HEK293 (cell line): ENCODE results near the gene GRHL3.

Source experiments
- CTCF ChIA-PET: fragments of 350-600 bp; formaldehyde crosslinking; extraction: SDS; loops from one replicate; lab custom pipeline; 2021; ENCODE audit warnings: antibody characterized with exemption; lab: Yijun Ruan, JAX
- POLR2A ChIA-PET: fragments of 300-600 bp; formaldehyde crosslinking; extraction: SDS; loops from one replicate; lab custom pipeline; 2020; ENCODE audit warnings: antibody characterized with exemption, inconsistent platforms; lab: Yijun Ruan, JAX
- H3K27ac ChIP-seq: fragments of 200-500 bp; sonication (Bioruptor generic); 2 replicates; pipeline ENCODE4 v1.5.1; 2014; ENCODE audit warnings: low read depth, low read length, control low read depth, inconsistent platforms; ENCODE audit errors: extremely low read depth
- H3K36me3 ChIP-seq, 2 experiments: fragments of 200-500 bp in 1 of 2; sonication (Bioruptor generic) in 1 of 2; 1 replicate in 1 of 2; 2 replicates in 1 of 2; pipeline ENCODE4 v1.5.1; 2014 to 2017; ENCODE audit warnings: inconsistent platforms in 2 of 2, low read length in 2 of 2; ENCODE audit not compliant: control insufficient read depth in 2 of 2, insufficient read depth in 1 of 2
- H3K4me1 ChIP-seq: fragments of 200-500 bp; sonication (Bioruptor generic); 2 replicates; pipeline ENCODE4 v1.5.1; 2014; ENCODE audit warnings: mild to moderate bottlenecking, low read length, inconsistent platforms; ENCODE audit not compliant: control insufficient read depth, insufficient read depth
- H3K4me3 ChIP-seq: 2 replicates; pipeline ENCODE4 v1.5.1; 2011; ENCODE audit warnings: low read depth, mild to moderate bottlenecking, control low read depth, low read length, moderate library complexity
- H3K9me3 ChIP-seq: fragments of 200-500 bp; sonication (Bioruptor generic); 2 replicates; pipeline ENCODE4 v1.5.1; 2014; ENCODE audit warnings: low read depth, low read length, inconsistent platforms; ENCODE audit not compliant: control insufficient read depth, insufficient read depth
- EGR2 ChIP-seq: fragments of 450-650 bp; formaldehyde crosslinking; IDR thresholded peaks from 2 replicates; pipeline ENCODE4 v1.5.1; 2016; ENCODE audit warnings: low read depth, missing biosample characterization, missing genetic modification characterization
- FEZF1 ChIP-seq: fragments of 450-650 bp; formaldehyde crosslinking; IDR thresholded peaks from 2 replicates; pipeline ENCODE4 v1.5.1; 2016; ENCODE audit warnings: missing biosample characterization, missing genetic modification characterization
- KLF17 ChIP-seq: fragments of 450-650 bp; formaldehyde crosslinking; IDR thresholded peaks from 2 replicates; pipeline ENCODE4 v1.5.1; 2016; ENCODE audit warnings: missing biosample characterization, missing genetic modification characterization
- KLF7 ChIP-seq: fragments of 450-650 bp; formaldehyde crosslinking; IDR thresholded peaks from 2 replicates; pipeline ENCODE4 v1.5.1; 2016; ENCODE audit warnings: missing biosample characterization, missing genetic modification characterization, borderline replicate concordance
- PRDM10 ChIP-seq: fragments of 450-650 bp; formaldehyde crosslinking; IDR thresholded peaks from 2 replicates; pipeline ENCODE4 v1.5.1; 2016; ENCODE audit warnings: missing biosample characterization, missing genetic modification characterization
- YY2 ChIP-seq: fragments of 450-650 bp; formaldehyde crosslinking; IDR thresholded peaks from 2 replicates; pipeline ENCODE4 v1.5.1; 2016; ENCODE audit warnings: missing biosample characterization, missing genetic modification characterization
- ZBTB1 ChIP-seq: fragments of 450-650 bp; formaldehyde crosslinking; IDR thresholded peaks from 2 replicates; pipeline ENCODE4 v1.5.1; 2016; ENCODE audit warnings: missing biosample characterization, missing genetic modification characterization
- ZFP69B ChIP-seq: fragments of 450-650 bp; formaldehyde crosslinking; IDR thresholded peaks from 2 replicates; pipeline ENCODE4 v1.5.1; 2016; ENCODE audit warnings: missing biosample characterization, missing genetic modification characterization
- ZNF223 ChIP-seq: fragments of 450-650 bp; formaldehyde crosslinking; IDR thresholded peaks from 2 replicates; pipeline ENCODE4 v1.5.1; 2016; ENCODE audit warnings: missing biosample characterization, missing genetic modification characterization
- ZNF23 ChIP-seq: fragments of 450-650 bp; formaldehyde crosslinking; IDR thresholded peaks from 2 replicates; pipeline ENCODE4 v1.5.1; 2016; ENCODE audit warnings: missing biosample characterization, missing genetic modification characterization, borderline replicate concordance
- ZNF24 ChIP-seq: fragments of 450-650 bp; formaldehyde crosslinking; IDR thresholded peaks from 2 replicates; pipeline ENCODE4 v1.5.1; 2016; ENCODE audit warnings: missing biosample characterization, missing genetic modification characterization
- ZNF416 ChIP-seq: fragments of 450-650 bp; formaldehyde crosslinking; IDR thresholded peaks from 2 replicates; pipeline ENCODE4 v1.5.1; 2016; ENCODE audit warnings: missing biosample characterization, missing genetic modification characterization
- ZNF521 ChIP-seq: fragments of 450-650 bp; formaldehyde crosslinking; IDR thresholded peaks from 2 replicates; pipeline ENCODE4 v1.5.1; 2017; ENCODE audit warnings: missing biosample characterization, mild to moderate bottlenecking, missing genetic modification characterization
- ZNF530 ChIP-seq: fragments of 450-650 bp; formaldehyde crosslinking; IDR thresholded peaks from 2 replicates; pipeline ENCODE4 v1.5.1; 2016; ENCODE audit warnings: low read depth, missing biosample characterization, missing genetic modification characterization
- ZNF623 ChIP-seq: fragments of 450-650 bp; formaldehyde crosslinking; IDR thresholded peaks from 2 replicates; pipeline ENCODE4 v1.5.1; 2016; ENCODE audit warnings: missing biosample characterization, missing genetic modification characterization
- ZNF626 ChIP-seq: fragments of 450-650 bp; sonication (Bioruptor Pico); formaldehyde crosslinking; IDR thresholded peaks from 2 replicates; pipeline ENCODE4 v1.5.1; 2018; ENCODE audit warnings: missing biosample characterization, missing genetic modification characterization, inconsistent platforms
- ZNF654 ChIP-seq: fragments of 450-650 bp; formaldehyde crosslinking; IDR thresholded peaks from 2 replicates; pipeline ENCODE4 v1.5.1; 2016; ENCODE audit warnings: low read depth, missing biosample characterization, missing genetic modification characterization
- ZNF747 ChIP-seq: fragments of 450-650 bp; formaldehyde crosslinking; IDR thresholded peaks from 2 replicates; pipeline ENCODE4 v1.5.1; 2016; ENCODE audit warnings: missing biosample characterization, missing genetic modification characterization
- ZNF785 ChIP-seq: fragments of 450-650 bp; formaldehyde crosslinking; IDR thresholded peaks from 2 replicates; pipeline ENCODE4 v1.5.1; 2016; ENCODE audit warnings: missing biosample characterization, missing genetic modification characterization
- ZSCAN5A ChIP-seq: fragments of 450-650 bp; formaldehyde crosslinking; IDR thresholded peaks from 2 replicates; pipeline ENCODE4 v1.5.1; 2016; ENCODE audit warnings: missing biosample characterization, missing genetic modification characterization

GRHL3 gene

GRCh38 chr1:24275510-24275909 lies 43.6 kb upstream of the GRHL3 start:
- POLR2A ChIA-PET = no interaction called here
- no peak overlapping the region for H3K27ac ChIP-seq
- H3K4me1 ChIP-seq = no peaks in the 10 kb centered on the region
- TF ChIP-seq KLF17 = no peak
- no peak for TF ChIP-seq ZNF24 (tag by site-specific recombination)
- no peak for TF ChIP-seq PRDM10
- no peak for TF ChIP-seq EGR2 (tag by site-specific recombination)
- no peak for TF ChIP-seq ZNF654 (tag by site-specific recombination)
- no peak for TF ChIP-seq ZNF626
- TF ChIP-seq ZNF521 (tag by site-specific recombination) = no peak
- TF ChIP-seq ZBTB1 (tag by site-specific recombination) = no peak
- TF ChIP-seq YY2 (tag by site-specific recombination) = no peak
- TF ChIP-seq ZNF747 (tag by site-specific recombination) = no peak
- CTCF ChIA-PET = interaction anchor here (1.1 to 1.4 kb wide), 2 partner anchors 74 to 75 kb away, joined by 3 to 5 read pairs; no protein-coding TSS in a partner anchor
- no peaks in the 10 kb centered on the region for H3K9me3 ChIP-seq
- no peak overlapping the region for H3K4me3 ChIP-seq
- no peaks in the 10 kb centered on the region for H3K36me3 ChIP-seq

GRCh38 chr1:24276791-24277190 lies 42.4 kb upstream of the GRHL3 start:
- no peak overlapping the region for H3K27ac ChIP-seq
- no peaks in the 10 kb centered on the region for H3K9me3 ChIP-seq
- H3K4me3 ChIP-seq = no peak overlapping the region
- H3K4me1 ChIP-seq = no peaks in the 10 kb centered on the region
- ChIA-PET CTCF (interaction anchor here (0.6 to 0.7 kb wide), 2 partner anchors 114 to 206 kb away, joined by 3 to 4 read pairs; no protein-coding TSS in a partner anchor), POLR2A (no interaction called here)
- TF ChIP-seq KLF7 = no peak
- TF ChIP-seq ZNF23 (tag by site-specific recombination) = no peak
- TF ChIP-seq ZNF785 = no peak
- TF ChIP-seq ZNF530 (tag by site-specific recombination) = no peak
- no peak for TF ChIP-seq ZFP69B (tag by site-specific recombination)
- TF ChIP-seq ZNF416 (tag by site-specific recombination) = no peak
- TF ChIP-seq FEZF1 (tag by site-specific recombination) = no peak
- TF ChIP-seq ZNF223 = no peak
- TF ChIP-seq ZNF623 (tag by site-specific recombination) = no peak
- no peak for TF ChIP-seq ZSCAN5A
- H3K36me3 ChIP-seq = no peaks in the 10 kb centered on the region
